Esophagus muscularis mucosa (tissue), 4 donors: ENCODE measurements around the gene GRIP1. TPM values are rescaled to one million over a fixed set of nuclear protein-coding genes. Genes with fewer than 3 reads are reported as not detected.

Experiments
- DNase-seq: peaks from one replicate; pipeline ENCODE4 v3.0.0-alpha.2; 2017; ENCODE audit errors: extremely low spot score
- H3K27ac ChIP-seq, 4 donors: fragments of 200-600 bp; sonication (generic); replicated peaks in 1 of 4; 1 replicate in 3 of 4; 2 replicates in 1 of 4; pipeline ENCODE4 v1.5.1; 2016 to 2019; ENCODE audit warnings: mild to moderate bottlenecking in 1 of 4
- H3K27me3 ChIP-seq, 4 donors: fragments of 200-600 bp; sonication (generic); one replicate each; pipeline versions ENCODE4 v1.5.1 to v1.6.0; 2016 to 2019
- H3K36me3 ChIP-seq, 4 donors: fragments of 200-600 bp; sonication (generic); one replicate each; pipeline ENCODE4 v1.5.1; 2016 to 2019
- H3K4me1 ChIP-seq, 4 donors: fragments of 200-600 bp; sonication (generic); one replicate each; pipeline ENCODE4 v1.5.1; 2016 to 2019
- H3K4me3 ChIP-seq, 4 donors: fragments of 200-600 bp; sonication (generic); 1 replicate in 2 of 4; 2 replicates in 2 of 4; pipeline ENCODE4 v1.5.1; 2016 to 2019; ENCODE audit warnings: mild to moderate bottlenecking in 4 of 4, moderate library complexity in 1 of 4
- H3K9me3 ChIP-seq, 4 donors: fragments of 200-600 bp; sonication (generic); 1 replicate in 3 of 4; 2 replicates in 1 of 4; pipeline ENCODE4 v1.5.1; 2016 to 2019
- CTCF ChIP-seq, 3 experiments: fragments of 200-600 bp in 2 of 3; fragments of 450-650 bp in 1 of 3; sonication (generic) in 2 of 3; IDR thresholded peaks; one replicate each; pipeline ENCODE4 v1.5.1; 2017 to 2019; ENCODE audit warnings: antibody characterized with exemption in 3 of 3, mild to moderate bottlenecking in 2 of 3, moderate library complexity in 1 of 3
- EP300 ChIP-seq: sonication (generic); formaldehyde crosslinking; IDR thresholded peaks from one replicate; pipeline ENCODE4 v1.6.1; 2017; ENCODE audit warnings: antibody characterized with exemption
- POLR2A ChIP-seq: fragments of 450-650 bp; IDR thresholded peaks from one replicate; pipeline ENCODE4 v1.6.1; 2017; ENCODE audit warnings: antibody characterized with exemption, moderate library complexity, mild to moderate bottlenecking, low read depth
- POLR2AphosphoS5 ChIP-seq, 2 donors: sonication (generic); formaldehyde crosslinking; IDR thresholded peaks; one replicate each; pipeline ENCODE4 v1.6.1; 2017; ENCODE audit warnings: antibody characterized with exemption in 2 of 2
- WGBS: methylation state at CpG from one replicate; pipeline ENCODE4 v1.1.5; 2018; 5-methylcytosine and 5-hydroxymethylcytosine counted together
- intact Hi-C: fragments of 100-400 bp; cut with DNase I; formaldehyde crosslinking; loops from one replicate; pipeline ENCODE4 v1.15.1; 2023
- total RNA-seq, 4 donors: library from RNA; depleted of rRNA; stranded (reverse); fragments of >200 nt; gene quantifications; one replicate each; pipeline versions ENCODE4 v1.1.0 to v1.2.1, GENCODE V29; 2016

The GRIP1 gene
- total RNA-seq, 4 donors from 2014 or later: 12.5 to 15.2 (median 13.6) TPM

- no peaks in the 10 kb centered on the region for H3K4me1 ChIP-seq
- intact Hi-C loops: no loop called here
Measured at GRCh38 chr12:66456612-66457011, 222.3 kb downstream of the GRIP1 start.

DNA sequence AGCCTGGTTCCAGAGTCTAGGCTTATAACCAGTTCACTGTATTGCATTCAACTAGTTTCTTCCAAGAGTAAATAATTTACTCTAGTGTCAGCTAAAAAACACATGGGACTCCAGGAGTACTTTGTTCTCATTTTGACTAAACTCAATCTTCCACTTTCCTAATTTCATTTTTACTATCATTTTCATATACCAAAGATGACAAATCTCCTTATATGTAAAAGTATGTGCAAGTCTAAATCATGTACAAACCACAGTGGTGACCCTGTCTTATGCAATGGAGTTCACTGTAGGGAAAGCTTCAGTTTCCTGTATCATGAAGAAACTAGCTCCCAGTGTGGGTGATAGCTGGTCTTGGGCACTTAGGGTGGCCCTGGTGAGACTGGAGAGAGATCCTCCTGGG lies 225.0 kb downstream of the GRIP1 start:
- H3K4me1 ChIP-seq: no peaks in the 10 kb centered on the region
- DNase-seq: no peak
- H3K36me3 ChIP-seq: peaks cover 0 to 6% (median 0%) of the 10 kb centered on the region in 4 donors
- H3K27ac ChIP-seq: no peak overlapping the region
- intact Hi-C loops: no loop called here
- no peak overlapping the region for H3K4me3 ChIP-seq
- no peaks in the 10 kb centered on the region for H3K9me3 ChIP-seq
- TF ChIP-seq EP300 (no peak), CTCF (IDR thresholded peaks at IDR 0.05) (no peak), POLR2AphosphoS5 (IDR thresholded peaks at IDR 0.05) (no peak), POLR2A (no peak)
- H3K27me3 ChIP-seq: no peaks in the 10 kb centered on the region

More at GRCh38 chr12:66456612-66457011, 222.3 kb downstream of the GRIP1 start:
- WGBS: 56% methylated on average over 2 of the region's 2 CpGs
- no peaks in the 10 kb centered on the region for H3K9me3 ChIP-seq
- H3K4me3 ChIP-seq: no peak overlapping the region
- no peak for DNase-seq
- H3K36me3 ChIP-seq: peaks cover 0 to 9% (median 0%) of the 10 kb centered on the region in 4 donors
- no peak overlapping the region for H3K27ac ChIP-seq
- TF ChIP-seq CTCF (IDR thresholded peaks at IDR 0.05): no peak
- no peaks in the 10 kb centered on the region for H3K27me3 ChIP-seq

- no peaks in the 10 kb centered on the region for H3K27me3 ChIP-seq
- TF ChIP-seq POLR2A (no peak), EP300 (no peak), POLR2AphosphoS5 (IDR thresholded peaks at IDR 0.05) (no peak), CTCF (IDR thresholded peaks at IDR 0.05) (no peak)
- intact Hi-C loops: no loop called here
- no peaks in the 10 kb centered on the region for H3K4me1 ChIP-seq
- no peak overlapping the region for H3K4me3 ChIP-seq
- peaks cover 0 to 6% (median 0%) of the 10 kb centered on the region in 4 donors for H3K36me3 ChIP-seq
- 79% methylated on average over 4 of the region's 4 CpGs for WGBS
- no peak overlapping the region for H3K27ac ChIP-seq
- H3K9me3 ChIP-seq: no peaks in the 10 kb centered on the region
- DNase-seq: no peak
Measured at GRCh38 chr12:66453120-66453519, 225.8 kb downstream of the GRIP1 start.

GRCh38 chr12:66449531-66449930 lies 229.3 kb downstream of the GRIP1 start:
- no peak for TF ChIP-seq POLR2A
- no peak for DNase-seq
- Histone ChIP-seq H3K4me1 (no peaks in the 10 kb centered on the region), H3K9me3 (no peaks in the 10 kb centered on the region), H3K36me3 (peaks cover 0 to 3% (median 0%) of the 10 kb centered on the region in 4 donors), H3K4me3 (no peak overlapping the region), H3K27ac (no peak overlapping the region), H3K27me3 (no peaks in the 10 kb centered on the region)
- 96% methylated on average over 3 of the region's 3 CpGs for WGBS
- intact Hi-C loops: no loop called here

DNA sequence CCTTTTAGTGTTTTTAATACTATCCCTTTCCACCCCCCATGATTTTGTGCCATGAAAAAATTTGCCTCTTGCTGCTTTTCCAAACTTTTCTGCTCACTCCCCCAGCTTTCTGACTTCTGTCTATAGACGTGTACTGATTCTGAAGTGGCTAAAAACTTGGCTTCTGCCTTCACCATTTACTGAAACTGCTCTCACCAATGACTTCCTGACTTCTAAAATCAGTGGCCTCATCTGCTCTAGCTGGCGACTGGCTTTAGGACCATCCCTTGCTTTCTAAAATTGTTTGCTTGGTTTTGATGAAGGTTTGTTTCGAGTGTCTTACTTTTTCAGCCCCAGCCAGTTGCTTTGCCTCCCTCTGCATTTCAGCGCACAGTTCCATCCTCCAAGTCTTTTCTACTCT lies 231.2 kb downstream of the GRIP1 start:
- intact Hi-C loops: no loop called here
- TF ChIP-seq EP300 (no peak), POLR2AphosphoS5 (IDR thresholded peaks at IDR 0.05) (no peak), CTCF (IDR thresholded peaks at IDR 0.05) (no peak), POLR2A (no peak)
- Histone ChIP-seq H3K9me3 (no peaks in the 10 kb centered on the region), H3K27me3 (no peaks in the 10 kb centered on the region), H3K4me3 (no peak overlapping the region), H3K36me3 (peaks cover 0 to 3% (median 0%) of the 10 kb centered on the region in 4 donors), H3K27ac (no peak overlapping the region), H3K4me1 (no peaks in the 10 kb centered on the region)
- DNase-seq: no peak
- WGBS: 71% methylated on average over 4 of the region's 4 CpGs
